ENCODE measurements around the gene SPAG16. TPM values are rescaled to one million over a fixed set of nuclear protein-coding genes. Genes with fewer than 3 reads are reported as not detected.

Gene SPAG16
- total and polyA plus RNA-seq, 3 experiments from 2014 or later: 7.7 to 15.3 (median 8.2) TPM

DNA sequence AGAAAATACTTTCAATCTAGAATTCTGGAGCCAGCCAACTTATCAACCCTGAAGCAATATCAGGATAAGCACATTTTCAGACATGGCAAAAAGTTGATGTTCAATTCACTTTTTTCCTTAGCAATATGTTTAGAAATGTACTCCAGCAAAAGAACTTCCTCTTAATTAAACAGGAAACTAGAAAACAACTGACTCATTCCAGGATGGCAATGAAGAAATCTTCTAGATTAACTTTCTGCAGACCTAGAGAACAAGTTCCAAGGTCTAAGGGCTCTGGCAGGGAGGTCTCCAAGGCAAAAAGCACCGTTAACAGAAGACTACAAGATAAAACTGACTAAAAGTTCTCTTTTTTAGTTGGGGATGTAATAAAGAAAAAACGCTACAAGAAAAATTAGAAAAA, 1057.4 kb downstream of the SPAG16 start:
- no peaks in the 10 kb centered on the region for H3K27me3 ChIP-seq (ENCODE audit: insufficient read depth, low read length, poor library complexity, severe bottlenecking)
- H3K36me3 ChIP-seq (ENCODE audit: insufficient read depth, low read length): no peaks in the 10 kb centered on the region
- no peaks in the 10 kb centered on the region for H3K4me1 ChIP-seq (ENCODE audit: insufficient read depth, low read length)
- no peaks in the 10 kb centered on the region for H3K9me3 ChIP-seq (ENCODE audit: low read length)
- POLR2A ChIA-PET: no interaction called here
- Mint-ChIP-seq H3K4me1 (no peaks in the 10 kb centered on the region), H3K9me3 (no peaks in the 10 kb centered on the region), H3K36me3 (no peaks in the 10 kb centered on the region), H3K4me3 (no peak overlapping the region), H3K27ac (no peak overlapping the region), H3K27me3 (no peaks in the 10 kb centered on the region)
- no peak overlapping the region for H3K27ac ChIP-seq (ENCODE audit: low read depth, low read length)
- CTCF ChIA-PET: no interaction called here
- DNase-seq: no peak
- no peak overlapping the region for H3K4me3 ChIP-seq (ENCODE audit: low read length)

DNA sequence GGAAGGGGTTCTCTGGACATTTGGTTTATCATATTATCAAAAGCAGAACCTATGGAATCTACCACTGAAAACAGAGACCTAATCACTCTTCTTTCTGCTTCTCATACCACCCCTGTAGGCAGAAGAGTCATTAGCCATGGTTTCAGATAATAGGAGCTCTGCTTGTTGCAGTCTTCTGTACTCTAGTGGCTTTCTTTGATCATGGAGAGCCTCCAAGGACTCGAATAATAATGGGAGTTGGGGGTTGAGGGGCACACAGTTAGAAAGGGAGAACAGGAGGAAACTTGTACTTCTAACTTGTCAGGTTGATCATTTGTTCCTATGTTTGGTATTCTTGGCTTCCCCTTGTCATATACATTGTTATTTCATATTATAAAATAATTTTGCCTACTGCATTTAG, 1074.2 kb downstream of the SPAG16 start:
- no peaks in the 10 kb centered on the region for H3K27me3 ChIP-seq (ENCODE audit: insufficient read depth, low read length, poor library complexity, severe bottlenecking)
- Mint-ChIP-seq H3K9me3 (peaks cover 3 to 17% (median 10%) of the 10 kb centered on the region in 5 donors), H3K27me3 (no peaks in the 10 kb centered on the region), H3K36me3 (no peaks in the 10 kb centered on the region), H3K27ac (no peak overlapping the region), H3K4me3 (no peak overlapping the region), H3K4me1 (no peaks in the 10 kb centered on the region)
- no peaks in the 10 kb centered on the region for H3K4me1 ChIP-seq (ENCODE audit: insufficient read depth, low read length)
- no peak for DNase-seq
- POLR2A ChIA-PET: no interaction called here
- CTCF ChIA-PET: interaction anchor here (0.5 kb wide), 1 partner anchor 84 kb away, joined by 3 read pairs; no protein-coding TSS in a partner anchor
- H3K4me3 ChIP-seq (ENCODE audit: low read length): no peak overlapping the region
- no peaks in the 10 kb centered on the region for H3K9me3 ChIP-seq (ENCODE audit: low read length)
- H3K36me3 ChIP-seq (ENCODE audit: insufficient read depth, low read length): no peaks in the 10 kb centered on the region
- H3K27ac ChIP-seq (ENCODE audit: low read depth, low read length): no peak overlapping the region

DNA sequence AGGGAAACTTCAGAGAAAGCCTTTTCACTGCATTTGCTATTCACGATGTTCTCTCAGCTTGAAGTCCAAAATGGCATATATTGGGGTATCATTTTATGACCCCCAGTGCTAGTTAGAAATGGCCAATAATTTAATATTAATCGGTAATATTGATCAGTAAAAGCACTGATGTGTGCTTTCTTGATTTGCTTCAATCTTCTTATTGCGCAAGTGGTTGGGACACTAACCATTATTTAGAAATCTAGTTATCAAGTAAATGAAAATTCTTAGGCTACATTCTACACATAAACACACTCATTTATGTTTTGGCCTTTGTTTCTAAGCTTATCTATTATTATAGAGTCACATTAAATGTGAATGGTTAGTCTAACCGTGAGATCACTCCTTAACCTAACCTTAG, 1076.9 kb downstream of the SPAG16 start:
- peaks cover 3 to 17% (median 10%) of the 10 kb centered on the region in 5 donors for H3K9me3 Mint-ChIP-seq
- Histone ChIP-seq H3K27me3 (ENCODE audit: insufficient read depth, low read length, poor library complexity, severe bottlenecking) (no peaks in the 10 kb centered on the region), H3K9me3 (ENCODE audit: low read length) (no peaks in the 10 kb centered on the region), H3K4me1 (ENCODE audit: insufficient read depth, low read length) (no peaks in the 10 kb centered on the region), H3K4me3 (ENCODE audit: low read length) (no peak overlapping the region), H3K27ac (ENCODE audit: low read depth, low read length) (no peak overlapping the region), H3K36me3 (ENCODE audit: insufficient read depth, low read length) (no peaks in the 10 kb centered on the region)
- no peak overlapping the region for H3K4me3 Mint-ChIP-seq
- no peaks in the 10 kb centered on the region for H3K4me1 Mint-ChIP-seq
- no peak for DNase-seq
- POLR2A ChIA-PET: no interaction called here
- CTCF ChIA-PET: no interaction called here
- no peaks in the 10 kb centered on the region for H3K27me3 Mint-ChIP-seq
- H3K27ac Mint-ChIP-seq: no peak overlapping the region
- H3K36me3 Mint-ChIP-seq: no peaks in the 10 kb centered on the region

DNA sequence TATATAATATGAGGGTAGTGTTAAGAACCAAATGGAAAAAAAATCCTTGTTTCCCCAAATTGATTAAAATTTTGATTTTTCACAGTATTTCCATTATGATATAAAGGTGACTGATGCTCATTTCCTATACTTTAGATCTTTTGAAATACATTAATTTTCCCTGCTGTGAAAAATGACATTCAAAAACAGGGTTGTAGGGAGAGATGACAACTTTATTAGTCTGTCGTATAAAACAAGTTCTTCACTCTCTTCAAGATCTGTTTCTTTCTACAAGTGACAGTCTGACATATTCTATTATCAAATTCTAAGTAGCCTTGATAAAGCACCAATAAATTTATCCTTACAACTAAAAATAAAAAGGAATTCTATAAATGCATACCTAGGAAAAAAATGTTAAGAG, 1081.3 kb downstream of the SPAG16 start:
- ChIA-PET CTCF (no interaction called here), POLR2A (no interaction called here)
- Histone ChIP-seq H3K27ac (ENCODE audit: low read depth, low read length) (no peak overlapping the region), H3K4me1 (ENCODE audit: insufficient read depth, low read length) (no peaks in the 10 kb centered on the region), H3K4me3 (ENCODE audit: low read length) (no peak overlapping the region), H3K9me3 (ENCODE audit: low read length) (no peaks in the 10 kb centered on the region), H3K27me3 (ENCODE audit: insufficient read depth, low read length, poor library complexity, severe bottlenecking) (no peaks in the 10 kb centered on the region), H3K36me3 (ENCODE audit: insufficient read depth, low read length) (no peaks in the 10 kb centered on the region)
- no peaks in the 10 kb centered on the region for H3K27me3 Mint-ChIP-seq
- H3K4me1 Mint-ChIP-seq: no peaks in the 10 kb centered on the region
- DNase-seq: no peak
- no peak overlapping the region for H3K4me3 Mint-ChIP-seq
- H3K36me3 Mint-ChIP-seq: no peaks in the 10 kb centered on the region
- H3K9me3 Mint-ChIP-seq: peaks cover 0 to 8% (median 2%) of the 10 kb centered on the region in 5 donors
- no peak overlapping the region for H3K27ac Mint-ChIP-seq

DNA sequence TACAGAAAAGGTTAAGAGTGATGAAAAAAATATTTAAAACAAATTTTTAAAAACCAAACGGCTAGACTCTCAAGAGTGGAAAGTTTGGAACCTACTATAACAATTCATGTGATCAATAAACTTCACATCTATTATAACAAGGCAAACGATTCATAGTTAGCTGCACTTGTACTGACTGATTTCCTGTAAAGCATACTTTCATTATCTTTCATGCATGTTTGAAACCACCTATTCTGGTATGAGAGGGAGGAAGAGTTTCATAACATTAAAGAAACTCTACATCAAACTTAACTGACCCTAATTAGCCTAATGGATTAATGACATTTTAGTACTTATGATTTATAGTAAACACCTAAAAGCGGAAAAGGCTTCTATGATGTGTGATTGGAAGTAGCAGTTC, 1082.9 kb downstream of the SPAG16 start:
- Histone ChIP-seq H3K4me3 (ENCODE audit: low read length) (no peak overlapping the region), H3K27ac (ENCODE audit: low read depth, low read length) (no peak overlapping the region), H3K4me1 (ENCODE audit: insufficient read depth, low read length) (no peaks in the 10 kb centered on the region), H3K27me3 (ENCODE audit: insufficient read depth, low read length, poor library complexity, severe bottlenecking) (no peaks in the 10 kb centered on the region), H3K9me3 (ENCODE audit: low read length) (no peaks in the 10 kb centered on the region), H3K36me3 (ENCODE audit: insufficient read depth, low read length) (no peaks in the 10 kb centered on the region)
- Mint-ChIP-seq H3K27ac (no peak overlapping the region), H3K9me3 (peaks cover 0 to 3% (median 0%) of the 10 kb centered on the region in 5 donors), H3K36me3 (no peaks in the 10 kb centered on the region), H3K4me1 (no peaks in the 10 kb centered on the region), H3K4me3 (no peak overlapping the region), H3K27me3 (no peaks in the 10 kb centered on the region)
- ChIA-PET POLR2A (no interaction called here), CTCF (no interaction called here)
- no peak for DNase-seq

DNA sequence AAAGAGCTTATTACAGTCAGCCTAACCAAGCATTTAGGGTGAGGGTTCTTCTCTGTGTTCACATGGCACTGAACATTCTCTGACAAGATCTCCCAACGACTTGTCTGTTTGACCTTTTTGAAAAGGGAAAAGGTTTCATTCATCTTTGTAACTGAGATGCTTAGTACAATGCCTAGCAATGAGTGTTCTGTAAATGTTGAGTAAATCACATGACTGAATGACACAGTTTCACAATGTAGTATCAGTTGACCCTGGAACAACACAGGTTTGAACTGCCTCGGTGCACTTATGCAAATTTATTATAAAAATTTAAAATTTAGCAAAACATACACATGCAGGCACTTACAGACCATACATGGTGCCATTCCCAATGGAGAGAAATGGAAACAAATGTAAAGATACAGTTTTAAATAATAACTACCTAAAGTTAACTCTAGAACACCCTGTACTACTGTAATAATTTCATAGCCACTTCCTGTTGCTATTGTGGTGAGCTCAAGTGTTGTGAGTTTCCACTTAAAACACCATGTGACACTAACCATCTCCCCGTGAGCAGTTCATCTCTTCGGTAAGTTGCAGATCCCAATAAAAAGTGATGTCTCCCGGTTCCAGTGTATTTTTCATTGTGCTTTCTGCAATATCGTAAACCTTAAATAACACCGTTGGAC, 1092.5 kb downstream of the SPAG16 start:
- no peak overlapping the region for H3K4me3 Mint-ChIP-seq
- no peaks in the 10 kb centered on the region for H3K4me1 Mint-ChIP-seq
- ChIA-PET POLR2A (no interaction called here), CTCF (no interaction called here)
- no peak overlapping the region for H3K27ac Mint-ChIP-seq
- Histone ChIP-seq H3K9me3 (ENCODE audit: low read length) (no peaks in the 10 kb centered on the region), H3K4me1 (ENCODE audit: insufficient read depth, low read length) (no peaks in the 10 kb centered on the region), H3K27ac (ENCODE audit: low read depth, low read length) (no peak overlapping the region), H3K36me3 (ENCODE audit: insufficient read depth, low read length) (no peaks in the 10 kb centered on the region), H3K4me3 (ENCODE audit: low read length) (no peak overlapping the region), H3K27me3 (ENCODE audit: insufficient read depth, low read length, poor library complexity, severe bottlenecking) (no peaks in the 10 kb centered on the region)
- no peaks in the 10 kb centered on the region for H3K9me3 Mint-ChIP-seq
- H3K27me3 Mint-ChIP-seq: no peaks in the 10 kb centered on the region
- DNase-seq: no peak
- H3K36me3 Mint-ChIP-seq: no peaks in the 10 kb centered on the region

DNA sequence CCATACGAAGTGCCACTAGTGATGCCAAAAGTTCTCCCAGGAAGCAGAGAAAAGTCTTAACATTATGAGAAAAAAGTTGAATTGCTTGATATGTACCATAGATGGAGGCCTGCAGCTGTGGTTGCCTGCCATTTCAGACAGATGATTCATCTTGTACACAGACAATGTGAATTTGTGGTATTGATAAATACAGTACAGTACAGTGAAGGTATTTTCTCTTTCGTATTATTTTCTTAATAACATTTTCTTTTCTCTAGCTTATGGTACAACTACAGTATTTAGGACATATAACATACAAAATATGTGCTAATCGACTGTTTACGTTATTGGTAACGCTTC, 1093.0 kb downstream of the SPAG16 start:
- Histone ChIP-seq H3K4me1 (ENCODE audit: insufficient read depth, low read length) (no peaks in the 10 kb centered on the region), H3K36me3 (ENCODE audit: insufficient read depth, low read length) (no peaks in the 10 kb centered on the region), H3K27ac (ENCODE audit: low read depth, low read length) (no peak overlapping the region), H3K27me3 (ENCODE audit: insufficient read depth, low read length, poor library complexity, severe bottlenecking) (no peaks in the 10 kb centered on the region), H3K4me3 (ENCODE audit: low read length) (no peak overlapping the region), H3K9me3 (ENCODE audit: low read length) (no peaks in the 10 kb centered on the region)
- no peaks in the 10 kb centered on the region for H3K27me3 Mint-ChIP-seq
- no peak overlapping the region for H3K4me3 Mint-ChIP-seq
- H3K4me1 Mint-ChIP-seq: no peaks in the 10 kb centered on the region
- no peaks in the 10 kb centered on the region for H3K36me3 Mint-ChIP-seq
- no peak for DNase-seq
- POLR2A ChIA-PET: no interaction called here
- CTCF ChIA-PET: no interaction called here
- H3K27ac Mint-ChIP-seq: no peak overlapping the region
- H3K9me3 Mint-ChIP-seq: no peaks in the 10 kb centered on the region

DNA sequence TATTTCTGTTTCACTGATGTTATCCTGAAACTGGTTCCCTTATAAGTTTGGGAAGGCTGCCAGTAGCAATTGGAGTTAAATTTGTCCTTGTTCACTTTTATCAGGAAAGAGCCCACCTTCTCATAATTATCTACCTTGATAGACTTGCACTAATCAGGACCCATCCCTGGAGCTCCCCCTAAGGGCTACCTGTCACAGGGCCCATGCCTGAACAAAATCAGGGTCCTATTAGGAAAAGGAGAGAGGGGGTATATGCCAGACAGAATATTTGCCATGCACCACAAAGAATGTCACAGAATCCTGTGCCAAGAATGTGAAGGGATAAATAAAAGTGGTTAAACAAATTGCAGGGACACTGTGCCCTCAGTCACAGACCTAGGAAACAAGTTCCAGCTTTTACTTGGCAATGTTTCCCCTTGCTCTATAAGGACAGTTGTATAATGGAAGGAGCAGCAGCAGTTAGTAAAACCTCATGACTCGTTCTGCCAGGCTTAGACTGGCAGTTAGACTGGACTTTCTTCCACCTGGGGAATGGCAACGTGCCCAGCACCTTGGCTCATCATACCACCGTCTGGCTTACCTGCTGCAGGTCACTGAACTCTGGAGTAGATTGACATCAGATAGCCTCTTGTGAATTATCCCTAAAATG, 1094.3 kb downstream of the SPAG16 start:
- no peak overlapping the region for H3K4me3 Mint-ChIP-seq
- no peaks in the 10 kb centered on the region for H3K27me3 Mint-ChIP-seq
- no peak overlapping the region for H3K27ac ChIP-seq (ENCODE audit: low read depth, low read length)
- no peaks in the 10 kb centered on the region for H3K4me1 ChIP-seq (ENCODE audit: insufficient read depth, low read length)
- POLR2A ChIA-PET: no interaction called here
- no peak overlapping the region for H3K27ac Mint-ChIP-seq
- H3K9me3 ChIP-seq (ENCODE audit: low read length): no peaks in the 10 kb centered on the region
- no peaks in the 10 kb centered on the region for H3K36me3 ChIP-seq (ENCODE audit: insufficient read depth, low read length)
- no peak for DNase-seq
- peaks cover 0 to 2% (median 0%) of the 10 kb centered on the region in 5 donors for H3K9me3 Mint-ChIP-seq
- H3K4me1 Mint-ChIP-seq: no peaks in the 10 kb centered on the region
- H3K36me3 Mint-ChIP-seq: no peaks in the 10 kb centered on the region
- H3K4me3 ChIP-seq (ENCODE audit: low read length): no peak overlapping the region
- no peaks in the 10 kb centered on the region for H3K27me3 ChIP-seq (ENCODE audit: insufficient read depth, low read length, poor library complexity, severe bottlenecking)
- CTCF ChIA-PET: no interaction called here

All from CD8-positive, alpha-beta memory T cell (primary cell).